Activated CD4-positive, alpha-beta T cell treated with anti-CD3 and anti-CD28 coated beads for 4 hours (primary cell): ENCODE results near the gene RIT2.

ENCODE experiments used
- DNase-seq, 2 donors: peaks; one replicate each; pipeline ENCODE4 v3.0.0-alpha.2; 2020

RIT2 gene

DNA sequence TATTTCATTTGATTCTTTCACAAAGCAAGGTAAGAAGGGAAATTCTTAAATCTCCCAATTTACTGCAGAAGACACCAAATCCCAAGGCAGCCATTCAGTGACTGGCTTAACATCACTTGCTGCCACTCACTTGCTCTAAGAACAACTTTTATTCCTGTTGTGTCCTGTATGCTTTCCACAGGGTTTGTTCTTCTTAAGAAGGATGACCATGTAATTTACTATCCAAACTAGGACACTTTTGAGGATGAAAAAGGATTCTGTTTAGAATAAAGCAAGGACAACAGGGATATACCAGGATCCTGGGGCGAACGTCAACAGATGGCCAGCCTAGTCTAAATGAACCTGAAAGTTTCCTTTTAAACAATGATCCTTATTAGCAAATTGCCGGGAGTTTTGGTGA, 34.8 kb downstream of the RIT2 start:
- no peak for DNase-seq

DNA sequence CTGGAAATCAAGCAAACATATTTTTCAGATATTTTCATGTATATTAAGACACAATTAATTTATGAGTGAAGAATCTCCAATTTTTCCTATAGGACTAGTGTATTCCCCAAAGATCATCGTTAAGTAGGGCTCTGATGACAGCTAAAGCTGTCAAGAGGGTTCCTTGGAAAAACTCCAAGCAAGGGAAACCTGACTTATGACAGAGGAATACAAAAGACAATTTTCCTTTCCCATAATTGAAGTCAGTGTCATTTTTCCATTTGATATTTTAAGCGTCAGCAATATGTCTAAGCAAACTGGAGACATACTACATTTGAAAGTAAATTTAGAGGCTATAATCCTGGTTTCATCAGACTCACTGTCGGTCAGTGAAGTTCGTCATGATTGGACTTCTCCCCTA, 36.1 kb downstream of the RIT2 start:
- no peak for DNase-seq

DNA sequence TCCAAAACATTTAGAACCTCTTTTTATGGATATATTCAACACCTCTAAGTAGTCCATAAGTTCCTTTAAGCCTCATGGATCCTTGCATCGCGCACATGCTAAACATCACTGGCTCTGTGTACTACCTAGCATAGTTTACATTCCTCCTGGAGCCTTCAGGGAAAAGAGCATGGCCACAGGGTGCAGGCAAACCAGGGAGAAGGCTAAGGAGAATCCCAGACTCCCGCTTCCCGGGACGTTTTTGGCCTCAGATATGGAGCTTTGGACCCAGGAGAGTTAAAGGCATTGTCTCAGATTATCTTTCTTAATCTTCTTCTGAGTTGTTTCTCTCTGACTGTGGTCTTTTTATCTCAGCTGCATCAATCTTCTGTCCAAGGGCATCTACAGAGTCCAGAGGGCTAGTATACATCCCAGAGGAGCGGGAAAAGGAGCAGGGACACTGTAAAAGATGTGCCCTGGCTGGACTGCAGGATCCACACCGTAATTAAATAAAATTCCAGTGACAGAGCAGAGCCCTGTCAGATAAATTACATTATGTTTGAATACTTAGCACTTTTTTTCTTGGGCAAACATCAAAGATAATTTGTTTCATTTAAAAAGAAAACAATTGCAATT, 36.9 kb downstream of the RIT2 start:
- no peak for DNase-seq

DNA sequence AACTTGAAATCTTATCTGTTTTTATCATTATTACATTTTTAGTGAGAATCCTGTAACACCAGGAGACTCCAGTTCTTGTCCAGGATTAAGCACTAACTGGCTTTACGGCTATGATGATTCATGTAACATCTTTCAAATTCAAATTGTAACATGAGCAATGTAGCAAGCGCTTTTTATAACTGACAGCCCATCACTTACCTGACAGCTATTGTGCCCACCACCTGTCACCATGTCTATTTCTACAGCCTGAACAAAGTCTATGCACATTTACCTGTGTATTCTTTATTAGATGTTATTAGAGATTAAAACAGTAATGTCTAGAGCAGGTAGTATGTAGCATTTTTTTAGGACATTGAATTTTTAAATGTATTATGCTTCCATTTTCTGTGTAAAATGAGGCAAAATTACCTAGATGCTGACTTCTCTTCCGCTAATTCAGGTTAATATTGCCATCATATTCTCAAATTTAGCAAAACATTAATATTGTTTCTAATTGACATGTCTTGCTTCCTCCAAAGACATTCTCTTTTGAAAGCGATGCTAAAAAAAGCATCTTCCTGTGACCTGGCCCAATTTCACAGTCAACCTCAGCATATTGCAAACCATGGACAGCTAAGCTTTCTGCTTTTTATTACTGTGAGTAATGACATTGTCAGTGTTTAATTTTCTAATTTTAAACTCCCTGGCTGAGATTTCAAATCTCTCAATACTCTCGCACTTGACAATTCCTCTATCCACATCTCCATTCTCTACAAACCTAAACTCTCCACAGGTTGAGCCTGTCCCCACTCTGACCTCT, 37.8 kb downstream of the RIT2 start:
- no peak for DNase-seq

DNA sequence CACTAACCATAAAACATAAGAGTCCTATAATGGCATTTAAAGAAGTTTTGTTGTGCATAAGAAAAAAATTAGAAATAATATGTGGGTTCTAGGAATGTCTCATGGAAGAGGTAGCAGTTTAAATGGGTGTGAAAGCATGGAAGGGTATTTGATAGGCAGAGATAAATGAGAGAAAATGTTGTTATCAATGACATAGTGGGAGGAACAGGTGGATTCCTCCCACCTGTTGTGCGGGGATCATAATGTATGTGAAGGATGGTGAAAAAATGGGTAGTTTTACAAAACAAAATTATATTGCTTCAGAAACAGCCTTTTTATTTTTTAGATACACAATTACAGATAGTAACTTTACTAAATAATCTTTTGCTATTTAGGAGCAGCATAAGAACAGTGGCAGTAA, 41.7 kb downstream of the RIT2 start:
- DNase-seq, result no peak

DNA sequence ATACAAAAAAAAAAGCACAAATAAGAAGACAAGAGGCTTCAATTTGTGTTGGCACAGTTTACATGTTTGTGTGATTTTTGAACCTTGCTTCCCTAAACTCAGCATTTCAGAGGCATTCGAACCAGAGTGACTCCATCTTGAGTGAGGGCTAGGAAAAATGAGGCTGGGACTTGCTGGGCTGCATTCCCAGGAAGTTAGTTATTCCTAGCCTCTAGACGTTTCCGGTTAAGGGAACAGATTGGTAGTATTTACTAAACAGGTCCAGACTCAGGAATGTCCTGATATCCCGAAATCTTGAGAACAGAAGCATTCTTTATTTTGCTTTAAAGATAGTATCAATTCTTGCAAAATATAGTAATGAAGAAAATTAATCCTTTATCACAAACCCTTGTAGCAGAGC, 46.7 kb downstream of the RIT2 start:
- DNase-seq, result no peak

DNA sequence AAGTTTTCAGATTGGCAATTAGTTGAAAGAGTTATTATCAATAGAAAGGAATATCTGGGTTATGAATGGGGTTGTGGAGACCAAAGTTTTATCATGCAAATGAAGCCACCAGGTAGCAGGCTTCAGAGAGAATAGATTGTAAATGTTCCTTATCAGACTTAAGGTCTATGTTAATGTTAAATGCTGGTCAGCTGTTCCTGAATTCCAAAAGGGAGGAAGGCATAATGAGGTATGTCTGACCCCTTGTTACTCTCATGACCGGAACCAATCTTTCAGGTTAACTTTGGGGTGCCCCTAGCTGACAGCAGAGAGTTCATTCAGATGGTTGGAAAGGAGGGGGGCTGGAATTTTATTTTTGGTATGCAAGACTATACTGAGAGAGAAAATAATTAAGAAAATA, 47.9 kb downstream of the RIT2 start:
- no peak for DNase-seq

DNA sequence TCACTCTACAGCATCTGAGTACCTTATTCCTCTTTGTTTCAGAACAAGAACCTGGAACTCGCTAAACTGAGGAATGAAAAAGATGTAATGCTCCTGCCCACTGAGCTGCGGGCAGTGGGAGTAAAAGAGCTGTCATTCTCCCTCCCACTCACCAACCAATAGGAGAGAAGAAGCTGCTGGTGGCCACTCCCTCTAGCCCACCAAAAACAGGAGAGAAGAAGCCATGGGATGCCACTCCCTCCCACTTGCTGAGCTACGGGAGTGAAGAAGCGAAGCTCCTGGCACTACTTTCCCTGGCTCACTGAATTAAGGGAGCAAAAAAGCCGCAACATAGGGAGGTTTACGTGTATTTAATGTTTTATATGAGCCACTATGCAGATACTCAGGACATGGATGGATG, 53.7 kb downstream of the RIT2 start:
- no peak for DNase-seq

DNA sequence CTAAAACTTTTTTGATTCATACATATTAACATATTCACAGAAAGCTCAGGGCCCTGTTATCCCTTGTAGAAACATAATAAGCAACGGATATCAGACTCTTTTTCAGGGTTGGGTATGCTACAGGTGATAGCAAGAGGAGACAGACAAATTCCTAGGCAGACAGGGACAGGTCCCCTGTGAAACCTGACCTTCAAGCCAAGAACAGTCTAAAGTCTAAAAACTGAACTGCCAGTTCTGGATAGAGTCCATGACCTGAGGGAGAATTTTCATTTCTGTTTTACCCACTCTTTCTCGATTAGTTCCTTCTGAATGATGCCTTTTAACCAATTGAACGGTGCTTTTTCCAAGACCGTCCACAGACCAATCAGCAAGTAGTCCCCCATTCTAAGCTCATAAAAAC, 54.2 kb downstream of the RIT2 start:
- DNase-seq, result no peak

DNA sequence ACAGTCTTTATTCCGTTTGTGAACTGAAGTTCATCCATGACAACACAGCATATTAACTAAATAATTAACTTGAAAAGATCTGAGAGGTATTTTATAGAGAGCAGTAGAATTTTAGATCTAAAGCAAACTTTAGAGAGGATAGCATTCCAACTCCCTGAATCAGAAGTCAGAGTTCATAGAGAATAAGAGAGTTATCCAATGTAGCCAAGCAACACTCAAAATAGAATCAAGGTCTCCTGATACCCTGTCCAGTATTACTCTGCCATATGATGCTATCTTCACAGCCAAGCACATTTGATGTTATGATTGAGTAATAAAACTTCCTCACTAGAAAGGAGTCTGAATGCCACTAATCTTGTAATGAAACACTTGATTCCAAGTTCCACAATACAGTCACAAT, 55.5 kb downstream of the RIT2 start:
- no peak for DNase-seq

DNA sequence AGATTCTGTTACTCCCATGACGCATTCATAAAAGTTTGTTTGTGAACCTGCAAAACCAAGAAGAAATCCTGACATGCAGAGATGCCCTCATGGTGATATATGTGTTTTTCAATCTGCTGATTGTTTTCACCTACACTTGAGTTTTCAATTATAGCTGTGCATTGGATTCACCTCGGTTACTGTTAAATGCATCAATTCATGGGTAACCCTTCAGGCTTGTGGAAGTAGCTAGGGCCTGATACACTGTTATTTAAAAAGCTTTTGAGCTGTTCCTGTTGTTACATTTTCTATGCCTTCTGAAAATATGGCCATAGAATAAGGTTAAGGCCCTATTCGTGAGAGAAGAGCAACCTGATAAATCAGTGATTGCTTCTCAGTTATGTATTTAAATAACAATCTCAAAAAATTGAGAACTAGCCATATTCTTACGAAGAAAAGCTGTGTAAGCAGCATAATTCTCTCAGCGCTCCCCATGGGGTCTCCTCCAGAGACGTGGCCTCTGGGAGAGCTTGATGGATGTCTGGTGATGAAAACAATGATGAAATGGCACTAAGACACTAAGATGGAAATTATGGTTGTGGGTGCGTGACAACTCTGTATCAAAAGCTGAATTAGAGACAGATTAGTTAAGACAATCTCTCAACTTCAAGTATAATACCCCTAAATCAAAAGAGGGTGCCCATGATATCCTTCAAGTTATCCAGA, 60.5 kb downstream of the RIT2 start:
- DNase-seq, result no peak

DNA sequence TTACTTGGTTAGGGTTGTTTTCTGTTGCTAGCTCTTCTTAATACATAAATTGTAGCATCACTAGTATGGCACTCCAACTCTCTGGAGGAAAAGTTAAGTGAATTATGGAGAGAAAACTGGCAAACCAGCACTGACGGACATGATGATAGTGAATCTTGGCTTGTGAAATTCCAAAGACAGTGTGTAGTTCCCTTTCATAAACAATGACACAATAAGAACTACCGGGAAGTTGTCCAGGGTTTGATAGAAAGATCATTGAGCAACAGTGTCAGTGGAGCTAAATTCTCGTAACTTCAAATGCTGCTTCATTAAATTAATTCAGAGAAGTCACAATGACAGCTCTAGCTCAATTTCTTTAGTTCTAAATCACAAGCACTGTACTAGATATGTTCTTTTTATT, 66.5 kb downstream of the RIT2 start:
- no peak for DNase-seq

DNA sequence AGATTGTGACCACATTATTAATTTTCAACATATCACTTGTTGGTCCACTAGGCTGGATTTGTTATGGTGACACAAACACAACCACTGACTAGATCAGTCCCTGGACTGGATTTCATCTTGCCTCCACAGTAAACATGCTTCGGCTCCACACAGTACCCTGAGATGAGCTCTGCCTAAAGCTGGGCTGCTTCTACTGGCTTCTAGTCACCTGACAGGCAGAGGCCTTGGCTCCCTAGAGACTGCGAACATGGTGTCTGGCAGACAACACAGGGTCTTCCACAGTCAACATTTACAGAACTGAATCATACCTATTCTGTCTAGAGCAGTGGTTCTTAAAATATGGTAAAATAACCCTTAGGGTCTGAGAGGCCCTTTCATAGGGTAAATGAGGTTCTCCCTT, 69.2 kb downstream of the RIT2 start:
- no peak for DNase-seq

DNA sequence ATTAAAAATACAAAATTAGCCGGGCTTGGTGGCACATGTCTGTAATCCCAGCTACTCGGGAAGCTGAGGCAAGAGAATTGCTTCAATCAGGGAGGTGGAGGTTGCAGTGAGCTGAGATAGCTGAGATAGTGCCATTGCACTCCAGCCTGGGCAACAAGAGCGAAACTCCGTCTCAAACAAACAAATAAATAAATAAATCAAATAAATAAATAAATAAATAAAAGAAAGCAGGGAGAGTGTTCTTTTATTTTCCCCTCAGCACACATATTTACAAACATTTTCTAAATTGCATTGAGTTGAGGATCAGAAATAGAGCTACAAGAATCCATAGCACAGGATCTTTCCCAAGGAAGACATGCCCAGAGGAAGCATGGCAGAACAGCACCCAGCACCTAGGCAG, 71.9 kb downstream of the RIT2 start:
- no peak for DNase-seq

DNA sequence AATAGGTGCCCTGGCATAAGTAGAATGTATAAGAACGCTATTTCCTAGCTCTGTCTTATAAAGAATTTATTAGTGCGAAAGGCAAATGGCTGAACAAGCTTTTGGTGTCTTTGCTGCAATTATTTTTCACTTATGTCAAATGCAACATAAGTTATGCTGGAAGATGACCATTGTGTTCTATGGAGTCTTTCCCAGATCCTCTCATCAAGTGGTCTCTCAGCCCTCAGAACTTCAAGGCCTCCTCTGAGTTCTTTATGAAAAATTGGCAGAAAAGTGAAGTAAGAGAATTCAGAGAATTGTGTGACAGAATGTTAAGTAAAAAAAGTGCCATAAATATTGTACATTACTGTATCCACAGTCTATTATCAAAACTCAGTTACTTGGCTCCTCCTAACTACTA, 75.2 kb downstream of the RIT2 start:
- DNase-seq, result no peak

DNA sequence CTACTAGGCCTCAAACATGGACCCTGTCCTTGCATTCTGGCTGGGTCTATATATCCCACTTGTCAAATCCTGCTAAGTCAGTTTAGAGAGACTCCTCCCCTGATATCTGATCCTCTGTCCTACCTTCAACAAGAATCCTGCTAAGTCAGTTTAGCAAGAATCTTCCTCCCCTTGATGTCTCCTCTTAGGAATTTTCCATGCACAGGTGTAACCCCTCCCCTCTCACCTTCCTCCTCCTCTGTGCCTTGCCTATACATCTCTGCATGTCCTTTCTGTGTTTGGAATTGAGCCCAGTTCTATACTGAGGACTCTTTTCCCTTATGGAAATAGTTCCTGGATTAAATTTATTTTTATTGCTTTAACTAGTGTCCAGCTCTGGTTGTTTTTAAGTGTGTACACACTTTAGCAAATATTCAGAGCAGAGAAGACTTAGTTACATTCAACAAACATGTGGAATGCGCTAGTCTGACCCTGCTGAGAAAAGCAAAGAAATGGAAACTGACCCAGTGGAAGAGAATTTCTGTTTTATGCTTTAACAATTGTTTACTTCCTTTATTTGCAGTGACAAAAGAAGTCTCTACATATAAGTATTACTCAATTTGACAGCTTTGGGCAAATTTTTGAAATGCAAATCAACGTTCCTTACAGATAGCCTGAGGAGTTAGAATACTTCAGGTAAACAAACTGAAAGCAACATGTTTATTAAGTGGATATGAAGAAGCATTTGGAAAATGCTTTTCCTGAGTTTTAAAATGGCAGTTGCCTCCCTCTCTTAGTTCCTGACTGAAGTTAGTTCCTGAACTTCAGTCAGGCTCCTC, 80.6 kb downstream of the RIT2 start:
- DNase-seq, result no peak

DNA sequence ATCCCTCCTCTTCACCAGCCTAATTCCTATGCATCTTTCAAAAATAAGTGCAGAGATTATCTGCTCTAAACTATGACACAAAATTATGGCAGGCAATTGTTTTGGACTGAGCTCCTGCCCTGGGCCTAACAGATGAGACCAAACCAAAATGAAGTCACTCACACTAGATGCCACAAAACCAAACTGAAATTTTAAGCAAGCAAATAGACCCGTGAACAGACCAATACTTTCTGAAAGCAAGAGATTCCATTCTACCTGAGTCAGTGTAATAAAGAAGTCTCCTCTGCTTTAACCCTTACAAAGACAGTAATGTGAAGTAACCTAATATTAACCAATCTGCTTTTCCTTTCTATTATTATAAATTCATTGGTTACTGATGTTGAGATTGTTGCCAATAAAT, 84.3 kb downstream of the RIT2 start:
- no peak for DNase-seq

DNA sequence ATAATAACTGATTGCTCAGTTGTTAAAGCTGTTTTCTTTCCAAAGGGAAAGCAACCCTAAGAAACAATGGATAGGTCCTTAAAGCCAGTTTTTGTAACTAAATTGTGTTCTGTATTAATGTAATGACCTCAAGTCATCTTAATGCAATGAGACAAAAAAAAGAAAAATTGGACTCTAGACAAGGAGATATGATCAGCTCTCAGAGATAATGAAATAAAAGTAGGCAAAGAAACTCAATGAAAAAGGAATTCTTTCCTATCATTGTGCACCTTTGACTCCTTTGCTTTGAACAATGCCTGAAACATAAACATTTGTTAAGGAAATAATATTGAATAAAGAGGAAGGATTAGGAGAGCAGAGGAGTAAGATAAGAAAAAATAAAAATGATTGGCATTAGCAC, 86.1 kb downstream of the RIT2 start:
- DNase-seq, result no peak

DNA sequence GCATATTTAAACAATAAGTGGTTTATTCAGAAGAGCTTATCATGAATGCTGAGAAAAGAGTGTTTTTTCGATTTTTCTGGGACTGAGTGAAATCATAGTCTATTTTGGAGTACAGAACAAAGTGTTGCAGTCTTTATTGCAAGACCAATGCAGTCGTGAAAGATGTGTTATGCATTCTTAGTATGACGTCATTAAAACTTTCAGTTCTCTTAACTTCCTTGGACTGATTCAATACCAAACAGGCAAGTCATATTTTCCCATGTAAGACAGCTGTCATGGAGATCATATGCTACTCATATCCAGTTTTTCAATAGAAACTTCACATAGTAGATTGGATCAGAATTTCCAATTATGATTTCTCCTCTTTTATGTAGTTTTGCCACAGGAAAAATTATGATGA, 92.6 kb downstream of the RIT2 start:
- DNase-seq, result no peak

DNA sequence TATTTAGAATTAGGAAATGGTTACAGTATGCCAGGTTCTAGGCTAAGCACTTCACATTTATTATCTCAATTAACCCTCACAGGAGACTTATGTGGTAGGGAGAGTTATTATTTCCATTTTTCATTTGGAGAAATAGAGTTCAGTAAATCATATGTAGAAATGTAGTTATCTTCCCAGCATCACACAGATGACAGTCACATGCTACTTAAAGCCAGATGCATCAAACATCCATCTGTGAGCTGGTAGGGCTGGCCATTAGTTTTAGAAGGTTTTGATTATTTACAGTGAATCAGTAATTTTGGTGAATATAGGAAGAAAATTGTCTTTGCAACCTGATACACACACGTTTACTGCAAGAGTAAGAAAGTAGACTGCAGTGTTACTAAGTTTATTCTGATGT, 97.9 kb downstream of the RIT2 start:
- DNase-seq, result no peak

DNA sequence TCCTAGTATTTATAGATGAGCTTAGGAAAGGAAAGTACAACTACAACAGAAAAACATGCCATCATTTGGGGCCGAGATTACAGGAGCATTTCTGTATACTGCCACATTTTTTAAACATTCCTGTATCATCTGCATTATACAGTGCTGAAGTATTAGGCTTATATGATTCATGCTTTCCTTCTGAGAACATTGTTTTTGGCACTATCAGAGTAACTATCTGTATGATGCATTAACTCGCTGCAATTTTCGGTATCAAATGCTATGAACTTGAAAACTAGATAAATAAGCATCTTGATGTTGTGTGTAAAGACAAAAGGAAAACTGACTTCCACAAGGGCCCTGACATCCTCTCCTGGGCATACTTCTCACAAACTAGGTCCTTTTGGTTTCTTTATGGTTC, 102.0 kb downstream of the RIT2 start:
- DNase-seq, result no peak

DNA sequence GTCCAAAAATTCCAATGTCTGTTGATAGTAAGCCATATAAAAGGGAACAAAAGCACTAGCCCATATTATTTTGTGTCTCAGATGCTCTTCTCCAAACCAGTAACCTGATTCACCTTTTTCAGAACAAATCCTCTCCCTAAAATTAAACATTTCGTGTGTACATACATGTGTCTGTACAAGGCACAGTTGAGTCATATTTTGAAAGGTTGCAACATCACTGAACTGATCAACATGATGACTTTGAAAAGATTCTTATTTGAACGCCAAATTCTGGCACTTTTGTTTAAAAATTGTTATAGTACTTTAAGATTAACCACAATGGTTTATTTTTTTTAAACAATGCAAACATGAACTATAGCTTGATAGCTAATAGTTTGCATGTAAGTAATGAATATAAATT, 102.5 kb downstream of the RIT2 start:
- no peak for DNase-seq

DNA sequence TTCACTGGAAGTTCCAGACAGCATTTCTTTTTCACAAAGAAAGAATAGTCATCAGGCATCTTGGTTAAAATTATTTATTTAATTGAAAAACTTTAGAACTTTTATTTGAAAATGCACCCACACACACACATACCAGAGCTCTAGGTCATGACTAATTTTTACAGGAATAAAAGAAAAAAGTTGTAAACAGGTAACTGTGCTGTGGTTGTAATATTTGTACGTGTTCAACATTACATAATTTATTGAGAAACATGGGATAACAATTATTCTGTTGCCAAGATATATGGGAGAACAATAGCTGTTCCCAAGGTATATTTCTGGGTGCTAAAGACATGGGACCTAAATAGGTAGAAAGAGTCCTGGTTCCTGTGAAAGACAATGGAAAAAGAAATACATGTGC, 104.9 kb downstream of the RIT2 start:
- no peak for DNase-seq

DNA sequence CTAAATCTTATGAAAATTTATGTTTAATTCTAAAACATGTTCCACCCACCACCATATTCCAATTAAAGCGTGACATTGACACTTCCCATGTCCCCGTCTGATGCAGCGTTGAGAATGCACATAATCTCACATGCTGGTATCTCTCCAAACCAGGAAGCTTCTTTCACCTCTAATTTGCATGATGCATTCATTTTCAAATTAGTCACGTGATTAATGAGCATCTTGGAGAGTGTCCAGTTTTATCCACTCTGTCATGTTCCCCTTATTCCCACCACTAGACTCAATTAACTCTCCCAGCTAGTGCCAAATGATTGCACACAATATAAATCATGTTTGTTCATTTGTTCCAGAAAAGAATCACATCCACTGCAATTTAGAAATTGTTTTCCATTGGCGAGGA, 105.8 kb downstream of the RIT2 start:
- DNase-seq, result no peak
